Bronchial epithelial cell (primary cell): ENCODE data around the gene TREX2. TPM values are rescaled to one million over a fixed set of nuclear protein-coding genes. Genes with fewer than 3 reads are reported as not detected.

Experiments
- DNase-seq: peaks from one replicate; pipeline ENCODE4 v3.0.0-alpha.2; 2010; ENCODE audit warnings: low read depth
- FAIRE-seq: peaks from 2 replicates; lab custom pipeline; 2011; peaks lifted over from hg19 to GRCh38; lab: Jason Lieb, UNC
- H3K27me3 ChIP-seq: 2 replicates; pipeline ENCODE4 v1.5.1; 2011; ENCODE audit warnings: low read length; ENCODE audit not compliant: control insufficient read depth, insufficient read depth
- H3K36me3 ChIP-seq: 2 replicates; pipeline ENCODE4 v1.5.1; 2011; ENCODE audit warnings: low read length; ENCODE audit not compliant: control insufficient read depth, insufficient read depth
- H3K4me3 ChIP-seq: 2 replicates; pipeline ENCODE4 v1.5.1; 2011; ENCODE audit warnings: mild to moderate bottlenecking, low read depth, low read length, control low read depth
- total RNA-seq: library from RNA; depleted of rRNA; stranded (reverse); fragments of >200 nt; gene quantifications from 2 replicates; pipeline ENCODE4 v1.2.1, GENCODE V29; 2014
- TF ChIP-seq, protein P1 (sequence below): IDR thresholded peaks from 2 replicates; pipeline ENCODE4 v1.5.1; 2011; ENCODE audit warnings: mild to moderate bottlenecking, moderate library complexity, low read length, control low read depth, inconsistent platforms; ENCODE audit not compliant: insufficient read depth, severe bottlenecking

Gene TREX2
- total RNA-seq, 1 donor from 2014 or later, result 5.5 TPM

DNA sequence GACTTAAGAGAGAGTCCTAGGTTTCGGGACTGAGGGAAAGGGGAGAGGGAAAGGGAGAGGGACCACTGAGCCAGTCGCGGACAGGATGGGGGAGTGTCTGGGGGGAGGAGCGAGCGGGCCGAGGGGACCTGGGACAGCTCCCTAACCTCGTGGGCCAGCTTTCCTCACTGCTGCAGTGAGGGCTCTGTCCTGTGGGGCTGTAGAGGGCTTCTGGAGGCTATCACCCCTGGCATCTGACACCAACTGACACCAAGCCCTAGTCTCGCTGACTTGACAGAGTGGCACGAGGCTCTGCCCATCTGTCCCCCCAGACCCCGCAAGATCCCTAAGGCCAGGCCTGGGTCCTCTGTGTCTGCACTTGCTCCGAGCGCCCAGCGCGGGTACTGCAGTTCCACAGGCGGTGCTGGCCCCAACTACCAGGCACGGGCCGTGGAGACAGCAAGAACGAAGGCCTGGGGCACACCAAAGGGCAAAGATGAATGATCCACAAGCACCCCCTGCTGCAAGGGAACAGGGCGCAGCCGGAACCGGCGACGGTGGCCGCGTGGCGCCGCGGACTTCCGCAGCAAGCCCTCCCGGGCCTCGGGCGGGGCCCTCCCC, 24.1 kb upstream of the TREX2 start:
- H3K27me3 ChIP-seq, result no peaks in the 10 kb centered on the region
- DNase-seq (peak; percentile 8), FAIRE-seq (no peak)
- peak overlapping the region; percentile 64 for H3K4me3 ChIP-seq
- TF ChIP-seq, protein P1, sequence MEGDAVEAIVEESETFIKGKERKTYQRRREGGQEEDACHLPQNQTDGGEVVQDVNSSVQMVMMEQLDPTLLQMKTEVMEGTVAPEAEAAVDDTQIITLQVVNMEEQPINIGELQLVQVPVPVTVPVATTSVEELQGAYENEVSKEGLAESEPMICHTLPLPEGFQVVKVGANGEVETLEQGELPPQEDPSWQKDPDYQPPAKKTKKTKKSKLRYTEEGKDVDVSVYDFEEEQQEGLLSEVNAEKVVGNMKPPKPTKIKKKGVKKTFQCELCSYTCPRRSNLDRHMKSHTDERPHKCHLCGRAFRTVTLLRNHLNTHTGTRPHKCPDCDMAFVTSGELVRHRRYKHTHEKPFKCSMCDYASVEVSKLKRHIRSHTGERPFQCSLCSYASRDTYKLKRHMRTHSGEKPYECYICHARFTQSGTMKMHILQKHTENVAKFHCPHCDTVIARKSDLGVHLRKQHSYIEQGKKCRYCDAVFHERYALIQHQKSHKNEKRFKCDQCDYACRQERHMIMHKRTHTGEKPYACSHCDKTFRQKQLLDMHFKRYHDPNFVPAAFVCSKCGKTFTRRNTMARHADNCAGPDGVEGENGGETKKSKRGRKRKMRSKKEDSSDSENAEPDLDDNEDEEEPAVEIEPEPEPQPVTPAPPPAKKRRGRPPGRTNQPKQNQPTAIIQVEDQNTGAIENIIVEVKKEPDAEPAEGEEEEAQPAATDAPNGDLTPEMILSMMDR, result no peak
- H3K36me3 ChIP-seq, result peaks cover 3% of the 10 kb centered on the region

- DNase-seq (no peak), FAIRE-seq (no peak)
- TF ChIP-seq, protein P1, result no peak
- H3K4me3 ChIP-seq, result no peak overlapping the region
- H3K27me3 ChIP-seq, result no peaks in the 10 kb centered on the region
- H3K36me3 ChIP-seq, result peaks cover 4% of the 10 kb centered on the region
Measured at GRCh38 chrX:153468008-153468580, 22.2 kb upstream of the TREX2 start.

GRCh38 chrX:153465691-153466380, 20.0 kb upstream of the TREX2 start:
- FAIRE-seq, result peak; percentile 68
- H3K36me3 ChIP-seq, result peaks cover 4% of the 10 kb centered on the region
- TF ChIP-seq, protein P1, result no peak

GRCh38 chrX:153464116-153464515, 18.3 kb upstream of the TREX2 start:
- TF ChIP-seq, protein P1, result no peak
- Histone ChIP-seq H3K27me3 (no peaks in the 10 kb centered on the region), H3K4me3 (no peak overlapping the region), H3K36me3 (peaks cover 4% of the 10 kb centered on the region)
- FAIRE-seq (no peak), DNase-seq (no peak)

More at GRCh38 chrX:153465691-153466380, 20.0 kb upstream of the TREX2 start:
- H3K4me3 ChIP-seq, result no peak overlapping the region
- no peaks in the 10 kb centered on the region for H3K27me3 ChIP-seq
- DNase-seq, result no peak

GRCh38 chrX:153463556-153463955, 17.7 kb upstream of the TREX2 start:
- Histone ChIP-seq H3K36me3 (peaks cover 3% of the 10 kb centered on the region), H3K27me3 (no peaks in the 10 kb centered on the region), H3K4me3 (no peak overlapping the region)
- DNase-seq (no peak), FAIRE-seq (no peak)
- TF ChIP-seq, protein P1, result no peak
